HL-60/S4 (cell line): ENCODE measurements around the gene IL6.

Experiments
- in situ Hi-C: fragments of 300-500 bp; cut with MboI; formaldehyde crosslinking; loops from 2 replicates; pipeline ENCODE4 v1.14.3; 2022; ENCODE audit warnings: low sequenced_read_pairs

IL6 gene

GRCh38 chr7:22726345-22726906 lies 574 bp upstream of the IL6 start:
- in situ Hi-C loops = no loop called here

GRCh38 chr7:22727714-22728035 lies 675 bp downstream of the IL6 start:
- in situ Hi-C loops = no loop called here

GRCh38 chr7:22728401-22729029 lies 1.5 kb downstream of the IL6 start:
- in situ Hi-C loops = no loop called here

- in situ Hi-C loops = no loop called here
Observed at GRCh38 chr7:22729180-22729825, 2.3 kb downstream of the IL6 start.

GRCh38 chr7:22730066-22730710 lies 3.2 kb downstream of the IL6 start:
- in situ Hi-C loops = no loop called here

GRCh38 chr7:22730921-22731654 lies 4.1 kb downstream of the IL6 start:
- in situ Hi-C loops = no loop called here

GRCh38 chr7:22731766-22732165 lies 4.8 kb downstream of the IL6 start:
- in situ Hi-C loops = no loop called here

GRCh38 chr7:22732556-22733126 lies 5.6 kb downstream of the IL6 start:
- in situ Hi-C loops = no loop called here

- in situ Hi-C loops = no loop called here
Observed at GRCh38 chr7:22733761-22734160, 6.8 kb downstream of the IL6 start.

GRCh38 chr7:22743014-22743413 lies 16.0 kb downstream of the IL6 start:
- in situ Hi-C loops = no loop called here

GRCh38 chr7:22751341-22751740 lies 24.3 kb downstream of the IL6 start:
- in situ Hi-C loops = no loop called here

- in situ Hi-C loops = no loop called here
Observed at GRCh38 chr7:22757338-22757994, 30.5 kb downstream of the IL6 start.

- in situ Hi-C loops = no loop called here
Observed at GRCh38 chr7:22758576-22758975, 31.6 kb downstream of the IL6 start.

GRCh38 chr7:22759721-22760120 lies 32.7 kb downstream of the IL6 start:
- in situ Hi-C loops = no loop called here

GRCh38 chr7:22762866-22763265 lies 35.9 kb downstream of the IL6 start:
- in situ Hi-C loops = no loop called here

- in situ Hi-C loops = no loop called here
Observed at GRCh38 chr7:22765609-22766008, 38.6 kb downstream of the IL6 start.

- in situ Hi-C loops = no loop called here
Observed at GRCh38 chr7:22771194-22771871, 44.3 kb downstream of the IL6 start.

GRCh38 chr7:22771872-22772228 lies 44.9 kb downstream of the IL6 start:
- in situ Hi-C loops = no loop called here

- in situ Hi-C loops = no loop called here
Observed at GRCh38 chr7:22772885-22773284, 45.9 kb downstream of the IL6 start.

- in situ Hi-C loops = no loop called here
Observed at GRCh38 chr7:22776964-22777363, 50.0 kb downstream of the IL6 start.
